Ishikawa (cell line): ENCODE data around the gene MRFAP1L1.

Experiments
- CEBPB ChIP-seq: IDR thresholded peaks from 2 replicates; pipeline ENCODE4 v1.6.1; 2012
- CREB1 ChIP-seq: IDR thresholded peaks from 2 replicates; pipeline ENCODE4 v1.6.1; 2012; ENCODE audit warnings: low read depth
- EGR1 ChIP-seq: IDR thresholded peaks from 2 replicates; pipeline ENCODE4 v1.6.1; 2012
- EP300 ChIP-seq: IDR thresholded peaks from 2 replicates; pipeline ENCODE4 v1.6.1; 2012; ENCODE audit warnings: borderline replicate concordance
- FOXM1 ChIP-seq: IDR thresholded peaks from 2 replicates; pipeline ENCODE4 v1.6.1; 2012; ENCODE audit warnings: low read depth, borderline replicate concordance
- MAX ChIP-seq: IDR thresholded peaks from 2 replicates; pipeline ENCODE4 v1.6.1; 2012
- TAF1 ChIP-seq: IDR thresholded peaks from 2 replicates; pipeline ENCODE4 v1.6.1; 2012; ENCODE audit warnings: low read depth, mild to moderate bottlenecking
- TCF12 ChIP-seq: IDR thresholded peaks from 2 replicates; pipeline ENCODE4 v1.6.1; 2012; ENCODE audit warnings: low read depth
- TF ChIP-seq, protein P1 (sequence below): IDR thresholded peaks from 2 replicates; pipeline ENCODE4 v1.6.1; 2012; ENCODE audit warnings: low read depth, mild to moderate bottlenecking
- TF ChIP-seq, protein P2 (sequence below): IDR thresholded peaks from 2 replicates; pipeline ENCODE4 v1.6.1; 2012

DNA sequence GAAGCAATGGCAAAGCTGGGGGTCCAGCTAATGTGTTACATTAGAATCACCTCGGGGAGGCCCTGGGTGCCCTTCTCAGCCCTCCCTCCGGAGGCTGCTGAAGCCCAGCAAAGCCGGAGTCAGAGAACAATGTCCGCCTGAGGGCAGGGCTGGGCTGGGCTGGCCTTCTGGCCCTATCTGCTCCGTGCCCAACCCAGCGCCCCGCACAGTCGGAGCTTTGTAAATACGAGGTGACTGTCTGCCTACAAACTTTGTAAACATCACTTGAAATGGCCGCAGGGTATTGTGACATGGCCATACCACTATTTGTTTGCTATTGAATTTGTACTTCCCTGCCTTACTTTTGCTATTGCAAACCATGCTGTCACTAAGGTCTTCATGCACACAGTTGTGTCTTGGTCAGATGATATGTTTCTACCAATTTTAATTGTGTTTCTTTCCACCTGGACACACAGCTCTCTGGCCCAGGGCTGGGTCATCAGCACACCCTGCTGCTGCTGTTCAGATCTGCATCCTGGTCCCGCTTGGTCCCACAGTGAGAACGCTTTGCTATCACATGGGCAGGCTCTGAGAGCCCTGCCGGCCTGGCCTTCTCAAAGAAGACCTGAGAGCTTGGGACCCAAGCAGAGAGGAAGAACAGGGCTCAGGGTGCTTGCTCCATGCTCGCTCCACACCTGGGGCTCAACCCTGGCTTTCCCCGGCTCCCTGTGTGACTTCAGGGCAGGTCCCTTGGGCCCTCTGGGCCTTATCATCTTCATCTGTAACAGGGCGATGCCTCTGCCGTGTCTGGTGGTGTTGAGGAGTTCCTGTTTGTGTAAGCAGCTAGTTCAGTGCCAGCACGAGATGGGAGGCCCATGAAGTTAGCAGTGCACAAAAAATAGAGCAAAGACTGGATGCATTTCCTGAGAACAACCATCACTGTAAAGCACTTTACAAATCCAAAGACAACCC lies 13.7 kb downstream of the MRFAP1L1 start:
- TF ChIP-seq CEBPB (no peak), EP300 (no peak), TCF12 (no peak), MAX (no peak), FOXM1 (no peak), TAF1 (no peak), CREB1 (no peak), EGR1 (no peak)
- TF ChIP-seq, protein P1, sequence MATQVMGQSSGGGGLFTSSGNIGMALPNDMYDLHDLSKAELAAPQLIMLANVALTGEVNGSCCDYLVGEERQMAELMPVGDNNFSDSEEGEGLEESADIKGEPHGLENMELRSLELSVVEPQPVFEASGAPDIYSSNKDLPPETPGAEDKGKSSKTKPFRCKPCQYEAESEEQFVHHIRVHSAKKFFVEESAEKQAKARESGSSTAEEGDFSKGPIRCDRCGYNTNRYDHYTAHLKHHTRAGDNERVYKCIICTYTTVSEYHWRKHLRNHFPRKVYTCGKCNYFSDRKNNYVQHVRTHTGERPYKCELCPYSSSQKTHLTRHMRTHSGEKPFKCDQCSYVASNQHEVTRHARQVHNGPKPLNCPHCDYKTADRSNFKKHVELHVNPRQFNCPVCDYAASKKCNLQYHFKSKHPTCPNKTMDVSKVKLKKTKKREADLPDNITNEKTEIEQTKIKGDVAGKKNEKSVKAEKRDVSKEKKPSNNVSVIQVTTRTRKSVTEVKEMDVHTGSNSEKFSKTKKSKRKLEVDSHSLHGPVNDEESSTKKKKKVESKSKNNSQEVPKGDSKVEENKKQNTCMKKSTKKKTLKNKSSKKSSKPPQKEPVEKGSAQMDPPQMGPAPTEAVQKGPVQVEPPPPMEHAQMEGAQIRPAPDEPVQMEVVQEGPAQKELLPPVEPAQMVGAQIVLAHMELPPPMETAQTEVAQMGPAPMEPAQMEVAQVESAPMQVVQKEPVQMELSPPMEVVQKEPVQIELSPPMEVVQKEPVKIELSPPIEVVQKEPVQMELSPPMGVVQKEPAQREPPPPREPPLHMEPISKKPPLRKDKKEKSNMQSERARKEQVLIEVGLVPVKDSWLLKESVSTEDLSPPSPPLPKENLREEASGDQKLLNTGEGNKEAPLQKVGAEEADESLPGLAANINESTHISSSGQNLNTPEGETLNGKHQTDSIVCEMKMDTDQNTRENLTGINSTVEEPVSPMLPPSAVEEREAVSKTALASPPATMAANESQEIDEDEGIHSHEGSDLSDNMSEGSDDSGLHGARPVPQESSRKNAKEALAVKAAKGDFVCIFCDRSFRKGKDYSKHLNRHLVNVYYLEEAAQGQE, result no peak
- TF ChIP-seq, protein P2, sequence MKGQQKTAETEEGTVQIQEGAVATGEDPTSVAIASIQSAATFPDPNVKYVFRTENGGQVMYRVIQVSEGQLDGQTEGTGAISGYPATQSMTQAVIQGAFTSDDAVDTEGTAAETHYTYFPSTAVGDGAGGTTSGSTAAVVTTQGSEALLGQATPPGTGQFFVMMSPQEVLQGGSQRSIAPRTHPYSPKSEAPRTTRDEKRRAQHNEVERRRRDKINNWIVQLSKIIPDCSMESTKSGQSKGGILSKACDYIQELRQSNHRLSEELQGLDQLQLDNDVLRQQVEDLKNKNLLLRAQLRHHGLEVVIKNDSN, result no peak
